Epidermal melanocyte (primary cell): ENCODE results near the gene PDE4D.

Source experiments
- DNase-seq: peaks from one replicate; pipeline ENCODE4 v3.0.0; 2011; ENCODE audit warnings: low spot score; ENCODE audit not compliant: insufficient read length

Gene PDE4D

GRCh38 chr5:59261969-59262368 lies 631.6 kb downstream of the PDE4D start:
- no peak for DNase-seq

- DNase-seq = no peak
Observed at GRCh38 chr5:59260973-59261372, 632.6 kb downstream of the PDE4D start.

- DNase-seq = no peak
Observed at GRCh38 chr5:59260200-59260599, 633.3 kb downstream of the PDE4D start.

GRCh38 chr5:59259237-59259636 lies 634.3 kb downstream of the PDE4D start:
- DNase-seq = no peak

- DNase-seq = no peak
Observed at GRCh38 chr5:59257488-59258400, 635.8 kb downstream of the PDE4D start.

- peak; percentile 22 for DNase-seq
Observed at GRCh38 chr5:59256331-59256730, 637.2 kb downstream of the PDE4D start.

GRCh38 chr5:59254055-59254687 lies 639.4 kb downstream of the PDE4D start:
- no peak for DNase-seq

- DNase-seq = no peak
Observed at GRCh38 chr5:59253625-59254024, 639.9 kb downstream of the PDE4D start.

- DNase-seq = no peak
Observed at GRCh38 chr5:59251627-59252026, 641.9 kb downstream of the PDE4D start.

GRCh38 chr5:59249726-59250125 lies 643.8 kb downstream of the PDE4D start:
- no peak for DNase-seq

GRCh38 chr5:59249160-59249559 lies 644.4 kb downstream of the PDE4D start:
- no peak for DNase-seq

GRCh38 chr5:59246882-59247281 lies 646.6 kb downstream of the PDE4D start:
- no peak for DNase-seq

- no peak for DNase-seq
Observed at GRCh38 chr5:59246145-59246869, 647.2 kb downstream of the PDE4D start.

- DNase-seq = no peak
Observed at GRCh38 chr5:59245198-59245597, 648.3 kb downstream of the PDE4D start.

GRCh38 chr5:59241552-59241951 lies 652.0 kb downstream of the PDE4D start:
- no peak for DNase-seq

- no peak for DNase-seq
Observed at GRCh38 chr5:59241119-59241518, 652.4 kb downstream of the PDE4D start.

GRCh38 chr5:59238126-59238902 lies 655.2 kb downstream of the PDE4D start:
- no peak for DNase-seq

GRCh38 chr5:59236986-59237385 lies 656.5 kb downstream of the PDE4D start:
- DNase-seq = no peak

GRCh38 chr5:59236448-59236847 lies 657.1 kb downstream of the PDE4D start:
- DNase-seq = no peak

GRCh38 chr5:59234236-59234635 lies 659.3 kb downstream of the PDE4D start:
- no peak for DNase-seq

- DNase-seq = no peak
Observed at GRCh38 chr5:59231221-59231931, 662.1 kb downstream of the PDE4D start.
